ENCODE data around the gene NLRP1.
"Not testable (repeated sequence)": the region's sequence is repeated elsewhere in the genome, so short reads cannot be mapped to it uniquely, and the experiment has no call there.

Gene NLRP1

DNA sequence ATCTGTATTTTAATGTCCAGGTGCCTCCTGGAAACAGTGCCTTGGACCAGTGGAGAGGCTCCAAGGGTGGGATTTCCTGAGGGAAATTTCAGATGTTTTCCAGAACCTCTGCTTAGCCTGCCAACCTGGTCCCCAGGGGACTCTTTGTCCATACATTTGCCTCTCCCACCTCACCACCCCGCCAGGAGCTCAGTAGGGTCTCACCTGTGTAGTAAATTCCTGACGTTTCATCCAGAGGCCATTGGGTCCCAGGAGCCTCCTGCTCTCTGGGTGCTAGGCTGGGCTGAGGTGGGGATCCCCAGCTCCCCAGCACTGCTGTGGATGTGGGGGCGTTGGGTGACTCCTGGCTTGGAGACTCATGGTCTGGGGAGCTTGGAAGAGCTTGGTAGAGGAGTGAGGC is 2.7 kb downstream of the NLRP1 start:
- H2AFZ ChIP-seq (ENCODE audit: low read depth, low read length) = no peak overlapping the region
- no peak overlapping the region for H3K4me3 ChIP-seq (ENCODE audit: low read length)
- no peaks in the 10 kb centered on the region for H3K27me3 ChIP-seq (ENCODE audit: low read depth, low read length)
- H3K4me2 ChIP-seq (ENCODE audit: low read length) = no peak overlapping the region
- H3K36me3 ChIP-seq (replicated peaks; ENCODE audit: low read depth, low read length) = no peaks in the 10 kb centered on the region
- H3K4me1 ChIP-seq (ENCODE audit: low read length) = peaks cover 23% of the 10 kb centered on the region
- no peaks in the 10 kb centered on the region for H3K9me3 ChIP-seq (ENCODE audit: insufficient read depth, low read length)
- no peaks in the 10 kb centered on the region for H4K20me1 ChIP-seq (ENCODE audit: insufficient read depth, low read length)
- no peak overlapping the region for H3K9ac ChIP-seq (ENCODE audit: low read length)
- TF ChIP-seq EZH2phosphoT487 (IDR thresholded peaks at IDR 0.05; ENCODE audit: low read depth) = no peak
- TF ChIP-seq, protein P1, sequence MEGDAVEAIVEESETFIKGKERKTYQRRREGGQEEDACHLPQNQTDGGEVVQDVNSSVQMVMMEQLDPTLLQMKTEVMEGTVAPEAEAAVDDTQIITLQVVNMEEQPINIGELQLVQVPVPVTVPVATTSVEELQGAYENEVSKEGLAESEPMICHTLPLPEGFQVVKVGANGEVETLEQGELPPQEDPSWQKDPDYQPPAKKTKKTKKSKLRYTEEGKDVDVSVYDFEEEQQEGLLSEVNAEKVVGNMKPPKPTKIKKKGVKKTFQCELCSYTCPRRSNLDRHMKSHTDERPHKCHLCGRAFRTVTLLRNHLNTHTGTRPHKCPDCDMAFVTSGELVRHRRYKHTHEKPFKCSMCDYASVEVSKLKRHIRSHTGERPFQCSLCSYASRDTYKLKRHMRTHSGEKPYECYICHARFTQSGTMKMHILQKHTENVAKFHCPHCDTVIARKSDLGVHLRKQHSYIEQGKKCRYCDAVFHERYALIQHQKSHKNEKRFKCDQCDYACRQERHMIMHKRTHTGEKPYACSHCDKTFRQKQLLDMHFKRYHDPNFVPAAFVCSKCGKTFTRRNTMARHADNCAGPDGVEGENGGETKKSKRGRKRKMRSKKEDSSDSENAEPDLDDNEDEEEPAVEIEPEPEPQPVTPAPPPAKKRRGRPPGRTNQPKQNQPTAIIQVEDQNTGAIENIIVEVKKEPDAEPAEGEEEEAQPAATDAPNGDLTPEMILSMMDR (IDR thresholded peaks at IDR 0.05; ENCODE audit: low read depth, low read length) = no peak
- no peak overlapping the region for H3K27ac ChIP-seq (ENCODE audit: low read length)
- H3K79me2 ChIP-seq (ENCODE audit: low read length) = no peaks in the 10 kb centered on the region

DNA sequence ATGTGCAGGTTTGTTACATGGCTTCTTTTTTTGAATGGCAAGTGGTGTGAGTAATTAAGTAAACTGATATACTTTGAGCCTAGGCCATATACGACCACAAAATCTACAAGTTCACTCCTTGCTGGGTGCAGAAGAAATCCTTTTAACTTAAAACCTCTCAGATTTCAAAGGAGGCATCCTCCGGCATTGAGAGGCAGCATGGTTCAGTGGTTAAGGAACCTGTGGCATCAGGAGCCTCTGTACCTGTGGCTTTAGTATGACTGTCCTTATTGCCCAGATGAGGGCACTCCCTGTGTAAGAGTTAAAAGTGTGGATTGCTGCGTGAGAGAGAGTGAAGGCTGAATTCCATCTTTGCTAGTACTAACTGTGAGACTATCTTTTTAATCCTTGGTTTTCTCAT is 3.3 kb downstream of the NLRP1 start:
- H4K20me1 ChIP-seq (ENCODE audit: insufficient read depth, low read length) = no peaks in the 10 kb centered on the region
- TF ChIP-seq, protein P1 (IDR thresholded peaks at IDR 0.05; ENCODE audit: low read depth, low read length) = no peak
- TF ChIP-seq EZH2phosphoT487 (IDR thresholded peaks at IDR 0.05; ENCODE audit: low read depth) = no peak
- H3K36me3 ChIP-seq (replicated peaks; ENCODE audit: low read depth, low read length) = no peaks in the 10 kb centered on the region
- no peaks in the 10 kb centered on the region for H3K9me3 ChIP-seq (ENCODE audit: insufficient read depth, low read length)
- H3K4me2 ChIP-seq (ENCODE audit: low read length) = no peak overlapping the region
- H3K4me1 ChIP-seq (ENCODE audit: low read length) = peaks cover 19% of the 10 kb centered on the region
- H3K27me3 ChIP-seq (ENCODE audit: low read depth, low read length) = no peaks in the 10 kb centered on the region
- no peak overlapping the region for H2AFZ ChIP-seq (ENCODE audit: low read depth, low read length)
- no peak overlapping the region for H3K4me3 ChIP-seq (ENCODE audit: low read length)
- no peaks in the 10 kb centered on the region for H3K79me2 ChIP-seq (ENCODE audit: low read length)
- H3K9ac ChIP-seq (ENCODE audit: low read length) = no peak overlapping the region
- H3K27ac ChIP-seq (ENCODE audit: low read length) = no peak overlapping the region

DNA sequence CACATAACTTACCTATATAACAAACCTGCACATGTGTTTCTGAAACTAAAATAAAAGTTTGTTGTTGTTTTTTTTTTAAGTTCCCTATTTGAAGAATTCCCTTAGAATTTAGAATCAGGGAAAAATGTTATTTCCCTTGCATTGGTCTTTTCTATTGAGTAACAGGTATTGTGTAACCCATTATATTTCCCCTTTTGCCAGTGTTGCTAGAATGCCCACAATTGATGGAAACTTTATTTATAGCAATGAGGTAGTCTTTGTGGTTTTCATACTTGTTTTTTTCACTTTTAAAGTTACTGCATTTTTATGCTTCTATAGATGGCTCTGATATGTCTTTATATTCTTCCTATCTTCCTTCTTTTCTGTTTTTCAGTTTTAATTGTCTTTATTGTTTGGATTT is 3.9 kb downstream of the NLRP1 start:
- Histone ChIP-seq H2AFZ (ENCODE audit: low read depth, low read length) (no peak overlapping the region), H3K9me3 (ENCODE audit: insufficient read depth, low read length) (no peaks in the 10 kb centered on the region), H3K27me3 (ENCODE audit: low read depth, low read length) (no peaks in the 10 kb centered on the region), H4K20me1 (ENCODE audit: insufficient read depth, low read length) (no peaks in the 10 kb centered on the region), H3K9ac (ENCODE audit: low read length) (no peak overlapping the region), H3K4me2 (ENCODE audit: low read length) (no peak overlapping the region), H3K79me2 (ENCODE audit: low read length) (no peaks in the 10 kb centered on the region), H3K4me1 (ENCODE audit: low read length) (peaks cover 14% of the 10 kb centered on the region), H3K36me3 (replicated peaks; ENCODE audit: low read depth, low read length) (no peaks in the 10 kb centered on the region), H3K4me3 (ENCODE audit: low read length) (no peak overlapping the region), H3K27ac (ENCODE audit: low read length) (no peak overlapping the region)
- TF ChIP-seq, protein P1 (IDR thresholded peaks at IDR 0.05; ENCODE audit: low read depth, low read length) = no peak
- TF ChIP-seq EZH2phosphoT487 (IDR thresholded peaks at IDR 0.05; ENCODE audit: low read depth) = no peak

DNA sequence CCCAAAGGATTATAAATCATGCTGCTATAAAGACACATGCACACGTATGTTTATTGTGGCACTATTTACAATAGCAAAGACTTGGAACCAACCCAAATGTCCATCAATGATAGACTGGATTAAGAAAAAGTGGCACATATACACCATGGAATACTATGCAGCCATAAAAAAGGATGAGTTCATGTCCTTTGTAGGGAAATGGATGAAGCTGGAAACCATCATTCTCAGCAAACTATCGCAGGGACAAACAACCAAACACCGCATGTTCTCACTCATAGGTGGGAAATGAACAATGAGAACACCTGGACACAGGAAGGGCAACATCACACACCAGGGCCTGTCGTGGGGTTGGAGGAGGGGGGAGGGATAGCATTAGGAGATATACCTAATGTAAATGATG is 5.5 kb downstream of the NLRP1 start:
- not testable (repeated sequence) for H3K36me3 ChIP-seq (replicated peaks; ENCODE audit: low read depth, low read length)

DNA sequence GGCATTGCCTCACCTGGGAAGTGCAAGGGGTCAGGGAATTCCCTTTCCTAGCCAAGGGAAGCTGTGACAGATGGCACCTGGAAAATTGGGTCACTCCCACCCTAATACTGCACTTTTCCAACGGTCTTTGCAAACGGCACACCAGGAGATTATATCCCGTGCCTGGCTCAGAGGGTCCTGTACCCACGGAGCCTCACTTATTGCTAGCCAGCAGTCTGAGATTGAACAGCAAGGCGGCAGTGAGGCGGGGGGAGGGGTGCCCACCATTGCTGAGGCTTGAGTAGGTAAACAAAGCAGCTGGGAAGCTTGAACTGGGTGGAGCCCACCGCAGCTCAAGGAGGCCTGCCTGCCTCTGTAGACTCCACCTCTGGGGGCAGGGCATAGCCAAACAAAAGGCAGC is 11.3 kb downstream of the NLRP1 start:
- H3K79me2 ChIP-seq (ENCODE audit: low read length); H3K36me3 ChIP-seq (replicated peaks; ENCODE audit: low read depth, low read length); H4K20me1 ChIP-seq (ENCODE audit: insufficient read depth, low read length); H3K4me2 ChIP-seq (ENCODE audit: low read length); H3K9ac ChIP-seq (ENCODE audit: low read length); H3K27ac ChIP-seq (ENCODE audit: low read length); H2AFZ ChIP-seq (ENCODE audit: low read depth, low read length); H3K4me1 ChIP-seq (ENCODE audit: low read length); H3K9me3 ChIP-seq (ENCODE audit: insufficient read depth, low read length); H3K27me3 ChIP-seq (ENCODE audit: low read depth, low read length); H3K4me3 ChIP-seq (ENCODE audit: low read length): not testable (repeated sequence)

More for the DNA sequence above, 5.5 kb downstream of the NLRP1 start:
- not testable (repeated sequence) for H3K4me2 ChIP-seq (ENCODE audit: low read length); H3K4me3 ChIP-seq (ENCODE audit: low read length); H3K27me3 ChIP-seq (ENCODE audit: low read depth, low read length); H2AFZ ChIP-seq (ENCODE audit: low read depth, low read length); H3K4me1 ChIP-seq (ENCODE audit: low read length); H3K9ac ChIP-seq (ENCODE audit: low read length); H3K27ac ChIP-seq (ENCODE audit: low read length); H4K20me1 ChIP-seq (ENCODE audit: insufficient read depth, low read length); H3K9me3 ChIP-seq (ENCODE audit: insufficient read depth, low read length); H3K79me2 ChIP-seq (ENCODE audit: low read length)

Data from OCI-LY3 (cell line).